ENCODE data around the gene POTEM.
"Not testable (repeated sequence)": the region's sequence is repeated elsewhere in the genome, so short reads cannot be mapped to it uniquely, and the experiment has no call there.

Gene POTEM

DNA sequence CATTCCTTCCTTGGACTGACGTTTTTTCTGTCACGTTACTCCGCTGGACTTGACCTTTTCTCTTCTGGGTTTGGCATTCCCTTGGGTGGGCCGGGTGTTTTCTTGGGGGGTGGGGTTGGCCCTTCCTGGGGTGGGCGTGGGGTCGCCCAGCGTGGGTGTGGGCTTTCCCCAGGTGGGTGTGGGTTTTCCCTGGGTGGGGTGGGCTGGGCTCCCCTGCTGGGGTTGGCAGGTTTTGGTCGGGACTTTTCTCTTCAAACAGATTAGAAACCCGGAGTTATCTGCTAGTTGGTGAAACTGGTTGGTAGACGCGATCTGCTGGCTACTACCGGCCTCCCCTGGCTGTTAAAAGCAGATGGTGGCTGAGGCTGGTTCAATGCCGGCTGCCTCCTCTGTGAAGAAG lies at the start of gene POTEM:
POTEM (plus strand) TSS at position 301 of the 400 bp plus-strand sequence; CDS start at position 353, 52 bp downstream.
- not testable (repeated sequence) for DNase-seq

DNA sequence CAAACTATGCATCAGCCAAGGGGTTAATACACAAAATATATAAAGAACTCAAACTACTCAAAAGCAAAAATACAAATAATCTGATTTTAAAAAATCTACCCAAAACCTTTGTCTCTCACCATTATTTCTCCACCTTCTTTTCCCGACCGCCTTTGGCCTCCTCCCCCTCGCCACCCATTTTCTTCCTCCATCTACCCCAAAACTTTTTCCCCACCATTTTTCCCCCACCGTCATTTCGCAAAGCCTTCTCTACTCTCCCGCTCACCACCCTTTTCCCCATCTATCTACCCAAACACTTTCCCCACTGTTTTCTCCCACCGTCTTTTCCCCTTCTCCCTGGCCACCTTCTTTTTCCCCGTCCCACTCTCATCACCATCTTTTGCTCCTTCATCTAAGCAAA lies 48.9 kb upstream of the POTEM start:
- not testable (repeated sequence) for DNase-seq

DNA sequence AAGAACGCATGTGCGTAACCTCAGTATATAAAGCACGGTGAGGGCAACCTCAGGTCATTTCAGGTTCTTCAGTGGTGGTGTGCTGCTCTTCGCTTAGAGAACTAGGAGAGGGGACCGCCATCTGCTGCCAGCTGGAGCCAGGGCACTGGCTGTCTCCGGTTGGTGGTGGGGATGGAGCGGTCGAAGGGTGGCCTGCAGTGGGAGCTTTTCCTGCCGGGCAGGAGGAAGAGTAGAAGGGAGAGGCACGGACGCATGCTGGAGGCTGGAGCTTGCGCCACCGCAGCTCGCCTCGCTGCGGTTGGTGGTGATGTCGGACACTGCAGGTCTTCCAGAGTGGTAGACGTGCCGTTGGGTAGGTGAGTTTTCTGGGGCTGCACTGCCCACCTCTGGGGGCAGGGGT lies 47.2 kb upstream of the POTEM start:
- DNase-seq: not testable (repeated sequence)

DNA sequence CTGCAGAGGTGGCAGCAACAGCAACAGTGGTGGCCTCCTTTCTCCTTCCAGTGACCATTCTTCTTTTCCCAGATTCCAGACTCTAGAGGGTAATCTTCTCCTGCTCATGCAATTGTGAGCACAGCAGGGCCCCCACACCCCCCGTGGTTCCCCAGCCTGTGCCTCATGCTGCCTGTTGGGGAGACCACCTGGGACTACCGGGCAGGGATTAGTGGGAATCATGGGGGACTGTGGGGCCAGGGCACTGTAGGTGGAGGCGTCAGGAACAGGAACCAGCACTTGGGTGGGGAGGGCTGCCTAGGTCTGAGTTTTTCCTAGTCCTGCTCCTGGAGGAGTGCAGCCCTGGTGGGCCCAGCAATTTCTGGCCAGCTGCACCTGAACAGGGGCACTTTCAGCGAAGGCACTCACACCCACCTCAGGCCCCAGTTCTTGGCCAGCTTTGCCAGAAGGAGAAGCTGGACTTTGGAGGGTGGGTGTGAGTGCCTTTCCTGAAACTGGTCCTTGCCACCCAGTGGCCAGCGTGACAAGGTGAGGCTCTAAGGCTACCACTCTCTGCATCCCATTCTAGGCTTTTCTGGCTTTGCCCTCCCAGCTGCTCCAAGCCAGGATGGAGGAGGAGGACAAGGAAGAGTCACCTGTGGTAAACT lies 46.1 kb upstream of the POTEM start:
- not testable (repeated sequence) for DNase-seq

DNA sequence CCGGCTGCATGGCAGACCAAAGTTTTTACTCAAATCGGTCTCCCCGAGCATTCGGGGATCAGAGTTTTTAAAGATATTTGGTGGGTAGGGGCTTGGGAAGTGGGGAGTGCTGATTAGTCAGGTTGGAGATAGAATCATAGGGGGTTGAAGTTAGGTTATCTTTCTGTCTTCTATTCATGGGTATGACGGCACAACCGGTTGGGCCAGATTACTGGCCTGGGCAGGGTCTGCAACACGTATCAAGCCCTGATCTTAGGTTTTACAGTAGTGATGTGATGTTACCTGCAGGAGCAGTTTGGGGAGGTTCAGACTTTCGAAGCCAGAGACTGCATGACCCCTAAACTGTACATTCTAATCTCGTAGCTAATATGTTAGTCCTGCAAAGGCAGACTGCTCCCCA lies 30.4 kb upstream of the POTEM start:
- DNase-seq: not testable (repeated sequence)

DNA sequence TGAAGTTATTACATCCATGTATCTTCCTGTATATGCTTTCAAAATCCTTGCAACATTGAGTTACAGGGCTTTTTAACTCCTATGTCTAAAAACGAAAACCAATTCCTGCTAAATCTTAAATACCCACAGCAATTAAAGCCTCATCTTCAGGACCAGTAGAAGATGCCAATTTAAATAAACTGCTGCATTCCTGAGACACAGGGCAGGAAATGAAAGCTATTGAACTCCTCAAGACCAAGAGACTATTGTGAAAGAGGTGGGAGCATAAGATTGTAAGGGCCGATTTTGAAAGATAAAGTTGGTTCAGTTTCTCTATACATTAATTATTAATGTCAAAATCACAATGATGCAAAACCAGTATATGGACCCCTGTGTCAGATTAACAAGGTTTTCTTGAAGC lies 28.5 kb upstream of the POTEM start:
- DNase-seq: not testable (repeated sequence)

DNA sequence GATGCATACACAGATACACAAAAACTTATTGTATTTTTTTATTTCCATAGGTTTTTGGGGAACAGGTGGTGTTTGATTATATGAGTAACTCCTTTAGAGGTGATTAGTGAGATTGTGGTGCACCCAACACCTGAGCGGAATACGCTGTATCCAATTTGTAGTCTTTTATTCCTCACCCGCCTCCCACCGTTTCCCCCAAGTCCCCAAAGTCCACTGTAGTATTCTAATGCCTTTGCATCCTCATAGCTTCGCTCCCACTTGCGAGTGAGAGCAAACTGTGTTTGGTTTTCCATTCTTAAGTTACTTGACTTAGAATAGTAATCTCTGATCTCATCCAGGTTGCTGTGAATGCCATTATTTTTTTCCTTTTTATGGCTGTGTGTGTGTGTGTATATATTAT lies 17.3 kb upstream of the POTEM start:
- not testable (repeated sequence) for DNase-seq

DNA sequence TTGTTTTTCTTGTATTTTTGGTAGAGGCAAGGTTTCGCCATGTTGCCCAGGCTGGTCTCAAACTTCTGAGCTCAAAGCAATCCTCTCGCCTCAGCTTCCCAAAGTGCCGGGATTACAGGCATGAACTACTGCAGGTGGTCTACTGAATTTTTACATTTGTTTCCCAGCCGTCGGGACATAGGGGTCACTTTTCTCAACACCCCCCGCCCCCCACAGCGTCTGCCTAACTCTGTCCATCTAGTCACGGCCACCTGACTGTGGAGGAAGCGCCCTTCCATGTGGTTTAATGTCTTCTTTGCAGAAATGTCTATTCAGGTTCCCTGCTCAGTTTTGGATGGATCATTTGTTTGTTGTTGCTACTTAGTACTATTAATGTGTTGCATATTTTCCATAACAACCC lies 14.1 kb upstream of the POTEM start:
- DNase-seq: not testable (repeated sequence)

DNA sequence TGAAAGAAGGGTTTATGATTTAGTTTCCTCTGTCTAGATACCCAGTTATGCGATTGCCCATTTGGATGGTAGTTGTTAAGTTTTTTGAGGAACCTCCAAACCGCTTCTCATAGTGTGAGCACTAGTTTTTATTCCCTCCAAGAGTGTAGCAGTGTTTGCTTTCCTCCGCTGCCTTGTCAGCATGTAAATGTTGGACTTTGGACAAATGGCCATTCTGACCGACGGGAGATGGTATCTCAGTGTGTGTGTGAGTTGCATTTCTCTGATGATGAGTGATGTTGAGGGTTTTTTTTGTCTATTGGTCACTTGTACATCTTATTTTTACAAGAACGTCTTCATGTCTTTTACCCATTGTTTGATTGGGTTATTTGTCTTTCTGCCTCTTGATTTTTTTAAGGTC lies 11.4 kb upstream of the POTEM start:
- not testable (repeated sequence) for DNase-seq

DNA sequence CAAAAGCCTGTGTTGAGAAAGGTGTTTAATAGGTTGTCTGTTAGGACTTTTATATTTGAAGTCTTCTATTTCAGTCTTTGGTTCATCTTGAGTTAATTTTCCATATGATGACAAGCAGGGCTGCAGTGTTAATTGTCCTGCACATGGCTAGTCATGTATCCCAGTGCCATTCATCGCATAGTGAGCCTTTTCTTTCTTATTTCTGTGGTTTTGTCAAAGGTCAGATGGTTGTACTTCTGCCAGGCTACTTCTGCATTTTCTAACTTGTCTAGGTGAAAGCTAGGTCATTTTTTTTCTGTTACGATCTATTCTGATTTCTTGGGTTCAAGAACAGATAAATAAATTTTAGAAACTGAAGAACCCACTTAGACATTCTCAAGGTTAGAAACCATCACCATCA lies 5.7 kb upstream of the POTEM start:
- not testable (repeated sequence) for DNase-seq

DNA sequence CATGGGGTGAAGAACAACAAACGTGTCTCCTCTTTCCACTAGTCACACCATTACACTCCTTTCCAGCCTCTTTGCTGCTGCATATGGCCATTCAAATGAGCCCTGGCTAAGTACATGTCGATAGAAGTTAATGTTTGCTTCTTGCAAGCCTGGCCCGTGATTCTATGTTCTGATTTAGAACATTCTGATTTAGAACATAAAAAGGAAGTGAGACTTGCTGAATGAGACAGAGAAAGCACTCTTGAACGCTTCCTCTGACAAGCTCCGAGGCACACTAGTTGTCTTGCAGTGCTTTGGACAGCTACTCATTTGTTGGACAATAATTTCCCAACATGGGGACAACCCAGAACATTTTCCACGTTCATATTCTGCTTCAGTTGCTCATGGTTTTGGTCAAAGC lies 5.1 kb upstream of the POTEM start:
- DNase-seq: not testable (repeated sequence)

DNA sequence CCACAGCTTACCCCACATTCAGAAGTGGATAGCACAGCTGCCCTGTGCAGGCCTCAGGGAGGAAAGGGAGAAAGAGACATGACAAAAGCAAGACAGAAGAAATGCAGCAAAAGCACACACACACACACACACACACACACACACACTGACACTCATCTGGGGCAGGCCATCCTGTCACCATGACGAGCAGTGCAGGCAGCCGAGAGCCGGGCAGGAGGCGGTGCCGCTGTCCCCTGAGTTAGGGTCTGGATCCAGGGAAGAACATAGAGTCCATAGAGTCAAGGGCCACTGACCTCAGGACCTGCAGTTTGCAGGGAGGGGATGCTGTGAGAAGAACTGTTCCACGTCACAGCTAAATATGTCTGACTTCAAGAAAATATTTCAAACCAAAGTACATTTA lies 4.0 kb upstream of the POTEM start:
- DNase-seq: not testable (repeated sequence)

DNA sequence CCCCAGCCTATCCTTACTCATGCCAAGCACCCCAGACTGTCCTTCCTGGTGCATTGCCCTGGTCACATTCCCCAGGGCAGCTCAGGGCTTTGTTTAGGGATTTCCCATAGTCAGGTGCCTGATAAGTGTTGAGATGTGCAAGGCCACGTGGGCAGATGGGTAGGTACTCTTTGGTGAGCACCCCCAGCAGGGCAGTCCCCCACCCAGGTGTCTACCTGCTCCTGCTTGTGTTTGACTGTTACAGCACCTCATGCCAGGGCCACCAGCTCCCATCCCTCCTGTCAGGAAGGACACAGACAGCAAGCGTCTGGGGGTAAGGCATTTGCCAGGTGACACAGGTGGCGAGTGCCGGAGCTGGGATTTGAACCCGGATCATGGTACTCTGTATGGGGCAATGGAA lies 2.4 kb upstream of the POTEM start:
- DNase-seq: not testable (repeated sequence)

DNA sequence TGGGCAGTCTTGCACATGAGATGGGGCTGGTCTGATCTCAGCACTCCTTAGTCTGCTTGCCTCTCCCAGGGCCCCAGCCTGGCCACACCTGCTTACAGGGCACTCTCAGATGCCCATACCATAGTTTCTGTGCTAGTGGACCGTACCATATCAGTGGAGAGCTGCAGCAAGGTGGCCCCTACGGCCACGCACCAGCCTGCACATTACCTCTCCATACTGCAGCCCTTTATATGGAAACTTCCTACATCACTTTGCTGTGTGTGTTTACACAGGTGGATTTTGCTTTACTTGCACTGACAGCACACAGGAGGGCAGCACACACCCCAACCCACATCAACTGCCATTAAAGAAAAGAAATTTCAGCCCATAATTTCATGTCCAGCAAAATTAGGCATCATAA lies 35.3 kb downstream of the POTEM start:
- not testable (repeated sequence) for DNase-seq

DNA sequence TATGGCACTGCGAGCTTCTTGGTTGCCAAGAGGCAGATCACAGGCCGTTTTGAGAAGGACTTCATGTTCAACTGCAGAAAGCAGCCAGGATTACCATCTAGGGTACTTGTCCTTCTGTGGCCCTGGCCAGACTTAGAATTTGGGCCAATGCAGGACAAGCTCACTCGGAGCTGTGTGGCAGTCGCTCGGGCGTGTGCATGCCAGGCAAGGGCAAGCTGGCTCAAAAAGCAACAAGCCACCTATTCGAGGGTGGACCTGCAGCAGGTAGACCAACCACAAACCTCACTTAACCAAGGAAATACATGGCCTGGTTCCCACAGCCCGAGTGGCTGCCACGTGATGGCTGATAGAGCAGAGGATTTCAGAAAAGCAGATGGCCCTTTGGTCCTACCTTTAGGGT lies 39.3 kb downstream of the POTEM start:
- DNase-seq: not testable (repeated sequence)

DNA sequence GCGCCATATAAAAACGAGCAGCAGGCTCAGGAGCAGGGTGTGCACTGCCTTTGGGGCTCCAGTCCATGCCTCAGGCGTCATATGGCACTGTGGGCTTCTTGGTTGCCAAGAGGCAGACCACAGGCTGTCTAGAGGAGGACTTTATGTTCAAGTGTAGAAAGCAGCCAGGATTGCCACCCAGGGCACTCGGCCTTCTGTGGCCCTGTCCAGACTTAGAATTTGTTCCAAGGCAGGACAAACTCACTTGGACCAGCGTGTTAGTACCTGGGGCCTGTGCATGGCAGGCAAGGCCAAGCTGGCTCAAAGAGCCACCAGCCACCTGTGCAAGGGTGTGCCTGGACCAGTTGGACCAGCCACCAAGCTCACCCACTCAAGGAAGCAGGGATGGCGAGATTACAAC lies 40.4 kb downstream of the POTEM start:
- not testable (repeated sequence) for DNase-seq

DNA sequence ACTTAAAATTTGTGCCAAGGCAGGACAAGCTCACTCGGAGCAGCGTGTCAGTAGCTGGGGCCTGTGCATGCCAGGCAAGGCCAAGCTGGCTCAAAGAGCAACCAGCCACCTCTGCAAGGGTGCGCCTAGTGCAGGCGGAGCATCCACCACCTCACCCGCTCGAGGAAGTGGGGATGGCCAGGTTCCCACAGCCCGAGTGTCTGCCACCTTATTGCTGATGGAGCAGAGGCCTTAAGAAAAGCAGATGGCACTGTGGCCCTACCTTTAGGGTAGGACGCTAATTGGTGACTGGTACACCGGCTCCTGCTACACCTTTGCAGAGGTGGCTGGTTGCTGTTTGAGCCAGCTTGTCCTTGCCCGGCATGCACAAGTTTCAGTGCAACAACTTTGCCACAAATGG lies 43.8 kb downstream of the POTEM start:
- DNase-seq: not testable (repeated sequence)

DNA sequence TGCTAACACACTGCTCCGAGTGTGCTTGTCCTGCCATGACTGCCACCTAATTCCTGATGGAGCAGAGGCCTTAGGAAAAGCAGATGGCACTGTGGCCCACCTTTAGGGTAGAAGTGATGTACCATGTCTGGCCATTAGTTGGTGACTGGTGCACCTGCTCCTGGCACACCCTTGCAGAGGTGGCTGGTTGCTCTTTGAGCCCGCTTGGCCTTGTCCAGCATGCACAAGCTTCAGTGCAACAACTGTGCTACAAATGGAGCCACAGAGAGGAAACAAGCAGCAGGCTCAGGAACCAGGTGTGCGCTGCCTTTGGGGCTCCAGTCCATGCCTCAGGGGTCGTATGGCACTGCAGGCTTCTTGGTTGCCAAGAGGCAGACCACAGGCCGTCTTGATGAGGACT lies 44.5 kb downstream of the POTEM start:
- DNase-seq: not testable (repeated sequence)

DNA sequence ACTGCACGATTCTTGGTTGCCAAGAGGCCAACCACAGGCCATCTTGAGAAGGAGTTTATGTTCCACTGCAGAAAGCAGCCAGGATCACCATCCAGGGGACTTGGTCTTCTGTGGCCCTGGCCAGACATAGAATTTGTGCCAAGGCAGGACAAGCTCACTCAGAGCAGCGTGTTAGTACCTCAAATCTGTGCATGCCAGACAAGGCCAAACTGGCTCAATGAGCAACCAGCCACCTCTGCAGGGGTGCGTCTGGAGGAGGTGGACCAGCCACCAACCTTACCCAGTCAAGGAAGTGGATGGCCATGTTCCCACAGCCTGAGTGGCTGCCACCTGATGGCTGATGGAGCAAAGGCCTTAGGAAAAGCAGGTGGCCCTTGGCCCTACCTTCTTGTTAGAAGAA lies 48.0 kb downstream of the POTEM start:
- not testable (repeated sequence) for DNase-seq

DNA sequence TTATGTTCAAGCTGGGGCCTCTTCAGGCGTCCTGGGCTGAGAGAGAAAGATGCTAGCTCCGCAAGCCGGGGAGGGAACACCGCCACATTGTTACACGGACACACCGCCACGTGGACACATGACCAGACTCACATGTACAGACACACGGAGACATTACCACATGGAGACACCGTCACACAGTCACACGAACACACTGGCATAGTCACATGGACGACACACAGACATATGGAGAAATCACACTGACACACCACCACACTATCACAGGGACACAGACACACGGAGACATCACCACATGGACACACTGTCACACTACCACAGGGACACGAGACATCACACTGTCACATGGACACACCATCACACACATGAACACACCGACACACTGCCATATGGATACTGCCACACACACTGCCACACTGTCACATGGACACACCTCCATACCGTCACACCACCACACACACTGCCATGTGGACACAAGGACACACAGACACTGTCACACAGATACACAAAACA lies 57.9 kb downstream of the POTEM start:
- not testable (repeated sequence) for DNase-seq

DNA sequence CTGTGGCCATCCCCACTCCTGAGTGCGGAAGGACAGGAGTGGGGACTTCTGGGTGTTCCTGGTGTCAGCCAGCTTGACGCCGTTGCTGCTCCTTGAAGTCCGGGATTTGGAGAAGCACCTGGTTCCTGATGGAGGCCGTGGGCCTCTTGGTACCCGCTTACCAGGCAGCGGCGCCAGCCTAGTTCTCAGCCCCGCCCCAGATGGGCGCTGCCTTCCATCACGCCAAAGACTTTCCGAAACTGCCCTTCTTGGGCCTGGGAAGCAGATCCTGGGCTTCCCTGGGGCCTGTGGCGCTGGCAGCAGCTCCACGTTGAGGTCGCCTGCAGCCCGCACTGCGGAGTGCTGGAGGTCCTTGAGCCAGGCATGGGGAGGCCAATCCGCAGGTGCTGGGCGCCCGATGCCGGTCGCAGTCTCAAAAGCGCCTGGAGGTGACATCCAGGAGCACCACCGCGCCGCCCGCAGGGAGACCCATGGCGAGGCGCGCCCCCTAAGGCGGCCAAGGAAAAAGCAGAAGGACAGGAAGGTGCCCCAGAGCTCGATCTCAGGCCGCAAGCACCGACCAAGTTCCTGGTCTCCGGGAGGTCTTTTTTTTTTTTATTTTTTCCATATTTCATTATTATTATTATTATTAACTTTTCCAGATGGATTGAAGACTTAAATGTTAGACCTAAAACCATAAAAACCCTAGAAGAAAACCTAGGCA lies 59.6 kb downstream of the POTEM start:
- not testable (repeated sequence) for DNase-seq

DNA sequence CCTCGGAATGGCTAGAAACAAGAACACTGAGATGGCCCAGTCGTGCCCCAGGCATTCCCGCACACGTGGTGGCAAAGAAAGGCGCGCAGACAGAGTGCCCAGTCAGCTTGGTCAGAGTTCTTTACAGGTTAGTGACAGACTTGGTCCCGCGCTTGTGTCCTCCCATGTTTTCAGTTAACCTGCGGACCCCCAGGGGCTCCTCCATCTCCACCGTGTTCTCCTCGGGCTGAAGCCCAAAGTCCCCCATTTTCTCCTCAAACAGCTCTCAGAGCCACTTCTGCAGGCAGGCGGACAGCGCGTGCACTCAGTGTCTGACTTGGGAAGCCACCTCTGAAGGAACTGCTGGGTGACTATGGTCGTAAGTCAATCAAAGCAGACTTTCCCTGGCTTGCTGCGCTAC lies 60.7 kb downstream of the POTEM start:
- not testable (repeated sequence) for DNase-seq

DNA sequence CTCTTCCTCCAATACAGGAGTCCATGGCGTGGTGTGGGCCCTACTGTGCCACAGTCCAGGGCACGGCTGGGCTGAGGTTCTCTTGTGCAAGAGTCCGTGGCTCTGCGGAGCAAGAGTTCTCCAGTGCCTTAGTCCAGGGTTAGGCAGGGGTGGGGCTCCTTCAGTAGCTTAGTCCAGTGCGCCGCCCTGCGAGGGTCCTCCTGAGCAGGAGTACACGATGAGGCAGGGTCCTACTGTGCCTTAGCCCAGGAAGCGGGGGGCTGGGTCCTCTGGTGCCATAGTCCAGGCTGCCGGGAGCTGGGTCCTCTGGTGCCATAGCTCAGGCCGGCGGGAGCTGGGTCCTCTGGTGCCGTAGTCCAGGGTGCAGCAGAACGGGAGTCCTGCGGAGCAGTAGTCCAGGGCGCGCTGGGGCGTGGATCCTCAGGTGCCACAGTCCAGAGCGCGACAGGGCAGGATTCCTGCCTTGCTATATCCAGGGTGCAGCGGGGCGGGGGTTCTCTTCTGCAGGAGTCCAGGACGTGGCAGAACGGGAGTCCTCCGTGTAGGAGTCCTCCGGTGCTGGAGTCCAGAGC lies 69.7 kb downstream of the POTEM start:
- DNase-seq: not testable (repeated sequence)
